NCI-H187 treated with DMSO at 0.1 percent for 48 hours (cell line): Measurements from ENCODE around the gene CAPN10.

Experiments
- DNase-seq: peaks from one replicate; lab custom pipeline; 2025; lab: John Stamatoyannopoulos, UW

The CAPN10 gene

GRCh38 chr2:240624011-240624949, 37.7 kb downstream of the CAPN10 start:
- no peak for DNase-seq

GRCh38 chr2:240624950-240625621, 38.6 kb downstream of the CAPN10 start, which contains the start of gene GPR35:
TSS of gene GPR35 (plus strand) at chr2:240625480. CDS start at chr2:240629953, 4,473 bp downstream.
- DNase-seq: no peak

GRCh38 chr2:240626531-240627300, 40.2 kb downstream of the CAPN10 start:
- DNase-seq: no peak

- no peak for DNase-seq
These were observed 41.4 kb downstream of the CAPN10 start for GRCh38 chr2:240627736-240628506.

GRCh38 chr2:240628507-240628807, 41.9 kb downstream of the CAPN10 start:
- DNase-seq: no peak

GRCh38 chr2:240628808-240629618, 42.5 kb downstream of the CAPN10 start:
- DNase-seq: no peak

- no peak for DNase-seq
These were observed 43.1 kb downstream of the CAPN10 start for GRCh38 chr2:240629619-240629967.

GRCh38 chr2:240629968-240630770, 43.6 kb downstream of the CAPN10 start:
- no peak for DNase-seq

GRCh38 chr2:240630771-240631547, 44.4 kb downstream of the CAPN10 start:
- no peak for DNase-seq

GRCh38 chr2:240631548-240632305, 45.2 kb downstream of the CAPN10 start:
- DNase-seq: no peak

GRCh38 chr2:240632306-240632721, 45.8 kb downstream of the CAPN10 start:
- DNase-seq: no peak

- no peak for DNase-seq
These were observed 48.8 kb downstream of the CAPN10 start for GRCh38 chr2:240635121-240635997.

GRCh38 chr2:240635998-240636547, 49.5 kb downstream of the CAPN10 start:
- no peak for DNase-seq

- no peak for DNase-seq
These were observed 50.1 kb downstream of the CAPN10 start for GRCh38 chr2:240636563-240637115.

- no peak for DNase-seq
These were observed 50.8 kb downstream of the CAPN10 start for GRCh38 chr2:240637116-240637900.

- no peak for DNase-seq
These were observed 51.4 kb downstream of the CAPN10 start for GRCh38 chr2:240637901-240638345.
